Measurements from ENCODE around the gene USP9X.

GRCh38 chrX:41067721-41068120 is 17.5 kb upstream of the USP9X start:
- no peak for TF ChIP-seq CTCF (IDR thresholded peaks at IDR 0.05)
- no peak for TF ChIP-seq POLR2A (IDR thresholded peaks at IDR 0.05)
- no peak for TF ChIP-seq POLR2AphosphoS5 (IDR thresholded peaks at IDR 0.05)

All from breast epithelium (tissue), 3 donors.